Neuronal stem cell (in vitro differentiated cells): ENCODE measurements around the gene BICRA. TPM values are rescaled to one million over a fixed set of nuclear protein-coding genes. Genes with fewer than 3 reads are reported as not detected.

ENCODE experiments used
- DNase-seq: peaks from one replicate; pipeline ENCODE4 v3.0.0-alpha.2; 2013; ENCODE audit warnings: low spot score
- H2AFZ ChIP-seq: one replicate; pipeline ENCODE4 v1.6.1; 2013; ENCODE audit warnings: mild to moderate bottlenecking, low read length, inconsistent platforms
- H2AK5ac ChIP-seq: 2 replicates; pipeline ENCODE4 v1.6.1; 2013; ENCODE audit warnings: low read depth, mild to moderate bottlenecking, inconsistent platforms, low read length, moderate library complexity, mixed read lengths
- H2BK120ac ChIP-seq: 2 replicates; pipeline ENCODE4 v1.6.1; 2013; ENCODE audit warnings: low read depth, mild to moderate bottlenecking, inconsistent platforms, low read length, moderate library complexity, mixed read lengths
- H2BK12ac ChIP-seq: one replicate; pipeline ENCODE4 v1.6.1; 2013; ENCODE audit warnings: low read length, inconsistent platforms
- H2BK15ac ChIP-seq: 2 replicates; pipeline ENCODE4 v1.6.1; 2013; ENCODE audit warnings: mild to moderate bottlenecking, low read length, inconsistent platforms, mixed read lengths
- H2BK5ac ChIP-seq: one replicate; pipeline ENCODE4 v1.6.1; 2013; ENCODE audit warnings: inconsistent platforms, mild to moderate bottlenecking, low read length, moderate library complexity
- H3K14ac ChIP-seq: one replicate; pipeline ENCODE4 v1.6.1; 2013; ENCODE audit warnings: low read length, inconsistent platforms
- H3K18ac ChIP-seq: 2 replicates; pipeline ENCODE4 v1.6.1; 2013; ENCODE audit warnings: low read length, inconsistent platforms
- H3K23ac ChIP-seq: 2 replicates; pipeline ENCODE4 v1.6.1; 2013; ENCODE audit warnings: low read depth, mild to moderate bottlenecking, mixed read lengths, low read length, inconsistent platforms; ENCODE audit not compliant: poor library complexity
- H3K27ac ChIP-seq: replicated peaks from 3 replicates; pipeline ENCODE4 v1.5.1; 2013; ENCODE audit warnings: low read length, inconsistent platforms
- H3K27me3 ChIP-seq, 3 experiments: 2 replicates each; pipeline ENCODE4 v1.6.1; 2013; ENCODE audit warnings: low read length in 3 of 3, mild to moderate bottlenecking in 2 of 3, inconsistent platforms in 1 of 3, low read depth in 1 of 3, mixed read lengths in 1 of 3, moderate library complexity in 1 of 3; ENCODE audit not compliant: control insufficient read depth in 3 of 3, insufficient read depth in 3 of 3
- H3K36me3 ChIP-seq, 2 donors: replicated peaks in 1 of 2; 2 replicates each; pipeline ENCODE4 v1.6.1; 2013; ENCODE audit warnings: low read length in 2 of 2; ENCODE audit not compliant: control insufficient read depth in 2 of 2, insufficient read depth in 2 of 2
- H3K4ac ChIP-seq: 2 replicates; pipeline ENCODE4 v1.6.1; 2013; ENCODE audit warnings: inconsistent platforms, mild to moderate bottlenecking, low read length, moderate library complexity
- H3K4me1 ChIP-seq, 2 donors: 1 replicate in 1 of 2; 2 replicates in 1 of 2; pipeline ENCODE4 v1.6.1; 2013; ENCODE audit warnings: low read length in 2 of 2, low read depth in 1 of 2; ENCODE audit not compliant: control insufficient read depth in 2 of 2, insufficient read depth in 1 of 2
- H3K4me2 ChIP-seq: one replicate; pipeline ENCODE4 v1.6.1; 2013; ENCODE audit warnings: mild to moderate bottlenecking, low read length, inconsistent platforms; ENCODE audit not compliant: insufficient read depth, poor library complexity, severe bottlenecking
- H3K4me3 ChIP-seq, 2 donors: 2 replicates each; pipeline ENCODE4 v1.5.1; 2013; ENCODE audit warnings: low read length in 2 of 2, mild to moderate bottlenecking in 2 of 2, inconsistent platforms in 1 of 2, moderate library complexity in 1 of 2
- H3K79me1 ChIP-seq: one replicate; pipeline ENCODE4 v1.6.1; 2013; ENCODE audit warnings: low read depth, mild to moderate bottlenecking, inconsistent platforms, low read length, moderate library complexity
- H3K9ac ChIP-seq: one replicate; pipeline ENCODE4 v1.6.1; 2013; ENCODE audit warnings: mild to moderate bottlenecking, low read depth, low read length, inconsistent platforms; ENCODE audit not compliant: poor library complexity
- H3K9me3 ChIP-seq, 2 donors: replicated peaks in 1 of 2; 2 replicates each; pipeline versions ENCODE3 to v1.6.1; 2013; ENCODE audit warnings: low read length in 2 of 2, mild to moderate bottlenecking in 2 of 2, inconsistent platforms in 1 of 2, low read depth in 1 of 2, mixed read lengths in 1 of 2, moderate library complexity in 1 of 2; ENCODE audit not compliant: control insufficient read depth in 2 of 2, insufficient read depth in 1 of 2
- H4K8ac ChIP-seq: one replicate; pipeline ENCODE4 v1.6.1; 2013; ENCODE audit warnings: low read depth, mild to moderate bottlenecking, inconsistent platforms, low read length, moderate library complexity
- H4K91ac ChIP-seq: one replicate; pipeline ENCODE4 v1.6.1; 2013; ENCODE audit warnings: low read length, low read depth, mild to moderate bottlenecking, inconsistent platforms; ENCODE audit not compliant: poor library complexity
- WGBS, 2 donors: extraction: QIAGEN DNeasy Blood & Tissue Kit; methylation state at CpG; one replicate each; pipeline ENCODE4 v1.1.7; 2013; ENCODE audit warnings: missing lambda C conversion rate in 2 of 2, mixed read lengths in 1 of 2; ENCODE audit not compliant: insufficient read length in 2 of 2, insufficient replicate concordance in 1 of 2; ENCODE audit errors: extremely low coverage in 2 of 2; 5-methylcytosine and 5-hydroxymethylcytosine counted together
- small RNA-seq: library from polyadenylated mRNA; stranded (forward); fragments of <200 nt; extraction: miRNeasy Mini kit (QIAGEN cat#:217004); gene quantifications from one replicate; pipeline ENCODE3, GENCODE V24; 2013; ENCODE audit not compliant: insufficient read depth

The BICRA gene

DNA sequence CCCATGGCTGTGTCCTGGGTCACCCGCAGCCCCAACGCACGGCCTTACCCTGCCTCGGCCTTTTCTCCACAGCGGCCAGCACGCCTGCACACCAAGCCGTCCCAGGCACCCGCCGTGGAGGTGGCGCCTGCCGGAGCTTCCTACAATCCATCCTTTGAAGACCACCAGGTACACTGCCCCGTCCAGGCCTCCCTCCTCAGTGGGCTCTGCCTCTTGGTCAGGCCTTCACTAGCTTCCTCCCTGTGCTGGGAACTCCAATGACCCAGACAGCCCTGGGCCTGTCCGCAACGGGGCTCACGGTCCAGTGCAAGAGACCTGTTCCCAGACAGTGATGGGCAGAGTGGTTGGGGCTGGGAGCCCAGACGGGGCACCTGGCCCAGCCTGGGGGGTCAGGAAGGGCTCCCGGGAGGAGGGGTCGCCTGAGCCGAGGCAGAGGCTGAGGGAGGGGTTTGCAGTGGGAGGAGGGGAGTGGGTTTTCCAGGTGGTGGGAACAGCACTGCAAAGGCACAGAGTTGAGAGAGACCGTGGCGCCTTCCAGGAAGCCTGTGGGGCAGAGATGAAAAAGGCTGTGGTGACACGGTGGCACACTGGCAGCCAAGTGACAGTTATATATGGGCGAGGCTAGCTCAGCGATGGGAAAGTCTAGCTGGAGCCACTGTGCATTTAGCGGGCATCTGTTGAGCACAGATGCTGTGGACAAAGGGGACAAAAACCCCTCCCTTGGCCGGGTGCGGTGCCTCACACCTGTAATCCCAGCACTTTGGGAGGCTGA lies 143.7 kb downstream of the BICRA start:
- Histone ChIP-seq H3K36me3 (peaks cover 68 to 94% of the 10 kb centered on the region in 2 donors), H2BK15ac (no peak overlapping the region), H3K27ac (no peak overlapping the region)

More for the DNA sequence above, 143.7 kb downstream of the BICRA start:
- H3K14ac ChIP-seq, result no peak overlapping the region
- no peak overlapping the region for H4K91ac ChIP-seq
- peaks cover 16% of the 10 kb centered on the region for H3K79me1 ChIP-seq
- H3K27me3 ChIP-seq, result no peaks in the 10 kb centered on the region
- no peak overlapping the region for H2BK120ac ChIP-seq
- H3K9me3 ChIP-seq, result no peaks in the 10 kb centered on the region
- H3K4me3 ChIP-seq, result no peak overlapping the region
- no peak overlapping the region for H3K18ac ChIP-seq
- H3K9ac ChIP-seq, result no peak overlapping the region
- DNase-seq, result no peak
- no peak overlapping the region for H3K4ac ChIP-seq
- H2AFZ ChIP-seq, result no peak overlapping the region
- H3K4me1 ChIP-seq, result no peaks in the 10 kb centered on the region
- no peak overlapping the region for H3K4me2 ChIP-seq
- no peak overlapping the region for H2BK5ac ChIP-seq
- WGBS, 2 donors, result no CpG with 5 or more reads among the region's 27 CpGs
- no peak overlapping the region for H2AK5ac ChIP-seq
- no peak overlapping the region for H2BK12ac ChIP-seq
- no peak overlapping the region for H4K8ac ChIP-seq
- H3K23ac ChIP-seq, result no peak overlapping the region

Small RNA genes within 50 kb of the gene (small RNA-seq; reads per million reads assigned to genes)
- gene RN7SL322P, result not detected
